ENCODE measurements around the gene BMP7.

GRCh38 chr20:57183457-57184009, 82.9 kb downstream of the BMP7 start:
- TF ChIP-seq CTCF (IDR thresholded peaks at IDR 0.05) (no peak), POLR2A (IDR thresholded peaks at IDR 0.05) (no peak), POLR2AphosphoS5 (IDR thresholded peaks at IDR 0.05) (no peak), EP300 (IDR thresholded peaks at IDR 0.05) (no peak)

Data from sigmoid colon (tissue), 4 donors.